ENCODE results near the gene FBXO30.
A peak's percentile ranks its signal among the peaks of the same experiment; 100 is the strongest.

Gene FBXO30

GRCh38 chr6:145818796-145819195 is 4.2 kb upstream of the FBXO30 start:
- DNase-seq, result no peak

- DNase-seq, result no peak
Observed at GRCh38 chr6:145816392-145816791, 1.8 kb upstream of the FBXO30 start.

GRCh38 chr6:145815309-145816274 is 997 bp upstream of the FBXO30 start:
- DNase-seq, result no peak

- DNase-seq, result peak; percentile 41
Observed at GRCh38 chr6:145814035-145814500, 527 bp downstream of the FBXO30 start.

GRCh38 chr6:145813285-145814034 is 1.1 kb downstream of the FBXO30 start:
- DNase-seq, result no peak

GRCh38 chr6:145811741-145812140 is 2.9 kb downstream of the FBXO30 start:
- no peak for DNase-seq

- no peak for DNase-seq
Observed at GRCh38 chr6:145809785-145810184, 4.8 kb downstream of the FBXO30 start.

- no peak for DNase-seq
Observed at GRCh38 chr6:145809211-145809610, 5.4 kb downstream of the FBXO30 start.

- DNase-seq, result no peak
Observed at GRCh38 chr6:145808239-145808638, 6.4 kb downstream of the FBXO30 start.

GRCh38 chr6:145802141-145802540 is 12.5 kb downstream of the FBXO30 start:
- DNase-seq, result no peak

- no peak for DNase-seq
Observed at GRCh38 chr6:145801021-145801420, 13.6 kb downstream of the FBXO30 start.

- no peak for DNase-seq
Observed at GRCh38 chr6:145798530-145798929, 16.1 kb downstream of the FBXO30 start.

GRCh38 chr6:145789443-145789842 is 25.2 kb downstream of the FBXO30 start:
- DNase-seq, result no peak

GRCh38 chr6:145787688-145788087 is 26.9 kb downstream of the FBXO30 start:
- DNase-seq, result no peak

GRCh38 chr6:145784683-145785082 is 29.9 kb downstream of the FBXO30 start:
- DNase-seq, result no peak

GRCh38 chr6:145783796-145784195 is 30.8 kb downstream of the FBXO30 start:
- no peak for DNase-seq

GRCh38 chr6:145772846-145773245 is 41.7 kb downstream of the FBXO30 start:
- DNase-seq, result no peak

- no peak for DNase-seq
Observed at GRCh38 chr6:145765449-145765848, 49.1 kb downstream of the FBXO30 start.

- DNase-seq, result no peak
Observed at GRCh38 chr6:145763742-145764141, 50.9 kb downstream of the FBXO30 start.

- DNase-seq, result no peak
Observed at GRCh38 chr6:145761584-145761983, 53.0 kb downstream of the FBXO30 start.

- DNase-seq, result no peak
Observed at GRCh38 chr6:145758113-145758512, 56.5 kb downstream of the FBXO30 start.

- DNase-seq, result no peak
Observed at GRCh38 chr6:145756170-145756662, 58.4 kb downstream of the FBXO30 start.

- DNase-seq, result no peak
Observed at GRCh38 chr6:145755682-145756081, 58.9 kb downstream of the FBXO30 start.

GRCh38 chr6:145752638-145753037 is 62.0 kb downstream of the FBXO30 start:
- DNase-seq, result no peak

All from stimulated activated CD8-positive, alpha-beta memory T cell treated with anti-CD3 and anti-CD28 coated beads, Interleukin-4, amount 100 ng/mL, for 48 hours (primary cell).